Fibroblast of gingiva (primary cell): ENCODE measurements around the gene STING1.
"Not testable (repeated sequence)": the region's sequence is repeated elsewhere in the genome, so short reads cannot be mapped to it uniquely, and the experiment has no call there.

Experiments used
- DNase-seq: peaks from one replicate; pipeline ENCODE4 v3.0.0-alpha.2; 2011; ENCODE audit warnings: low read depth

Gene STING1

DNA sequence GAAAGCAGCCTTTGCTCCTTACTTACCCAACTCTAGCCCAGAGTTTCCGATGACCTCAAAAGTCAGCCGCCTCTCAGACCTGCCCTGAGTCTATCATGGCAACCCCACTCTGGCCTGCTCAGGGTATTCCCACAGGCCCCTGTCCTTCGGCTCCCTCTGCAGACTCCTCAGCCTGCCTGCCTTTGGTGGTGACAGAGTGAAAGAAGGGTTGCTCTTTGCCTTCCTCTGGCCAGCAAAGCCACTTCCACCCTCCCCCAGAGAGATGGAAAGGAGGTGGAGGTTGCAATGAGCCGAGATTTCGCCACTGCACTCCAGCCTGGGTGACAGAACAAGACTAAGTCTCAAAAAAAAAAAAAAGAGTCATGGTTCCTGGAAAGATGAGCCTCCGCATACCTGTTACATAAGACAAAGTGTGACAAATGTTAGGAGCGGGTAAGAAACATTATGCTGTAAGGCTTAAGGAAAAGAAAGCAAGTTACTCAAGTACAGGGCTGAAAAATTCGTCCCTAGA, 14.1 kb downstream of the STING1 start:
- peak; percentile 19 for DNase-seq

DNA sequence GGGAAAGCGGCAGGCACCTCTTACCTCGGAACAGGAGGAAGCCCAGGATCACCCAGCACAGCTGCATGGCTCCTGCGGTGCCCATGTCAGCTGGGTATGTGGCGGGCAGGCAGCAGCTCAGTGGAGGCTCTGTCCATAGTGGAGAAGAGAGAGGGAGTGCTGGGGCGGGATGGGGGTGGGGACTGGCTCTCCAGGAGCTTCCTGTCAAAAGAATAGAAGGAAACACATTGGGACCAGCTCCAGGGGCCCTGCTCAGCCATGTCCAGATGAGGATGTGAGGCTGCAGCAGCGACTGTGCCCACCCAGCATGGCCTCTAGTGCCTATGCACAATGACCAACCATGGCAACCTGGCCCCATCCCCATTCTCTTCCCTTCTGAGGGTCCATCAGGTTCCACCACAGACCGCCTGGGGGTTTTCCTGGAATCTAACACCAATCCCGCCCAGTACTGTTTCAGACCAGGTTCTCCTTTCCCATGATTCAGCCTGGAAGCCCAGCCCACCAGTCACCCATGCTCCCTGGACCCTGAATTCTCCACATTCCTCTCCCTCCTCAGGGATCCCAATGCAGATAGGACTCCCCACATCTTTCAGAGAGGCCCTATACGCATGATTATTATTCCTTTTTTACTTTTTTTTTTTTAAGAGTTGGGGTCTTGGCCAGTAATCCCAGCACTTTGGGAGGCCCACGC, 19.8 kb downstream of the STING1 start, which contains the start of gene ECSCR:
ECSCR (minus strand) TSS at position 158 of the 691 bp plus-strand sequence; CDS start at position 85, 73 bp downstream.
- no peak for DNase-seq

DNA sequence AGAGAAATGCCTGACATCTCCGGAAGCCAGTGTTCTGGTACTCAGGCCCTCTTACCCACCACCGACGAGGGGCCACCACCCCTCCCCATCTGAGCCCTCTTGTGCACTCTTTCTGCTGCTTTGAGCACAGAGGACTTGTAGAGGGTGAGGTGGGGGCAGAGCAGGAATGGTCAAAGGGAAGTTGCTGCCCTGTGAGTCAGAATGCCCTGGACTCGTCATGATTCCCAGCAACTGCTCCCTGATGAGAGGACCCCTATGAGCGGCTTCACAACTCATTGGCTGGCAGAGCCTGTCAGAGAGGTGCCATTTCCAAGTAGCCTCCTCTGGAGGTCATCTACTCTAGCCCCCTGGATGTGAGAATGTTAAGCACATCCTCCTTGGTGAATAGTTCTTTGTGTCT, 20.9 kb downstream of the STING1 start:
- DNase-seq, result no peak

DNA sequence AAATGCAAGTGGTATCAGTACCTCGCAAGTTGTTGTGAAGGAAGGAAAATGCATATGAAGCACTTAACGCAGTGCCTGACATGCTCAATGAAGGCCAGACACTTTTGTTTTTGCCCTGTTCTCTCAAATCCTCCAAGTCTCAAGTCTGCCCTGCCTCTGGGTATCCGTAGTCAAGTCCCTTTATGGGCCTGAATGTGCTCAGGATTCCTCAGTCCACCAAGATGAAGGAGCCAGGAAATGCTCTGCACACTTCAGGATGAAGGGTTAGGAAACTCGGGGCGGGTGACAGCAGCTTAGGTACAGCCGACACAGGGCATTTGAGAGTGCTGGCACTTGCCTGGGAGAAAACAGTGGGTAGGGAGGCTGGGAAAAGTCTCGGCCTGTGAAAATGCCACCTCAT, 21.4 kb downstream of the STING1 start:
- DNase-seq, result no peak

DNA sequence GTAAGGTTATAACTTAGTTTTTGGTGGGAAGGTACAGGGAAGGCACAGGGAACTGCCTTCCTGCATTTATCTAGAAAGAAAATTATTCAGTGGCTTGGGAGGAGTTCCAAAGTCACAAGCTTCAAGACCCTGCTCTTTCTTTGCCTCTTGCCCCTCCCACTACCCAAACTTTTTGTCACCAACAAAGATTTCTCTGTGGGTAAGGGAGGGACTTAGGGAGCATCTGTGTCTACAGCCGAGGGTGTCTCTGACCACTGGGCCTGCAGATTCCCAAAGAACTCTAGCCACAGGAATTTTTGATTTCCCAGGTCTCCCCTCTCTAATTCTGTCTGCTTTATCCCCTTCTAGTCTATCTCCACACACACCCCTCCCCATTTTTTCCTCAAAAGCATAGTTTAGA, 22.1 kb downstream of the STING1 start:
- DNase-seq, result no peak

DNA sequence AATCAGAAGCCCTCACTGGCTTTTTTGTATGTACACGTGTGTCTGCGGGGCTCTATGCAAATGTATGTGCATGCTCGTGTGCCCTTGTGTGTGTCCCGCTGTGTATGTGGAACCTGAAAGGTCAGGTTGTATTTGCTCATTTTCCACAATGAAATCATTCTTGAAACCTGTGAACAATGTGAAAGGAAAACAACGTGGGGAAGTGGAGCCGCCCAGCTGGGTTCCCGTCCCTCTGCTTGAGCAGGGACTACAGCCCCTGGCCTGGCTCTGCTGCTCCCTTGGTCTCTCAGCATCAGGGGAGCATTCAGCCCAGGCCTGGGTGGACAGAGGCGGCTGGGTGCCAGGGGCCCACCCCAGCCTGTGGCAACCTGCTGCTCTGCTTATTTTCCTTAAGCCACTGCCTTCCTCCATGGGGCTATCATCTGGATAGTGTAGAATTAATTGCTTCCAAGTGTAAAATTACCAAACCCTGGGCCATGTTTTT, 23.1 kb downstream of the STING1 start:
- no peak for DNase-seq

DNA sequence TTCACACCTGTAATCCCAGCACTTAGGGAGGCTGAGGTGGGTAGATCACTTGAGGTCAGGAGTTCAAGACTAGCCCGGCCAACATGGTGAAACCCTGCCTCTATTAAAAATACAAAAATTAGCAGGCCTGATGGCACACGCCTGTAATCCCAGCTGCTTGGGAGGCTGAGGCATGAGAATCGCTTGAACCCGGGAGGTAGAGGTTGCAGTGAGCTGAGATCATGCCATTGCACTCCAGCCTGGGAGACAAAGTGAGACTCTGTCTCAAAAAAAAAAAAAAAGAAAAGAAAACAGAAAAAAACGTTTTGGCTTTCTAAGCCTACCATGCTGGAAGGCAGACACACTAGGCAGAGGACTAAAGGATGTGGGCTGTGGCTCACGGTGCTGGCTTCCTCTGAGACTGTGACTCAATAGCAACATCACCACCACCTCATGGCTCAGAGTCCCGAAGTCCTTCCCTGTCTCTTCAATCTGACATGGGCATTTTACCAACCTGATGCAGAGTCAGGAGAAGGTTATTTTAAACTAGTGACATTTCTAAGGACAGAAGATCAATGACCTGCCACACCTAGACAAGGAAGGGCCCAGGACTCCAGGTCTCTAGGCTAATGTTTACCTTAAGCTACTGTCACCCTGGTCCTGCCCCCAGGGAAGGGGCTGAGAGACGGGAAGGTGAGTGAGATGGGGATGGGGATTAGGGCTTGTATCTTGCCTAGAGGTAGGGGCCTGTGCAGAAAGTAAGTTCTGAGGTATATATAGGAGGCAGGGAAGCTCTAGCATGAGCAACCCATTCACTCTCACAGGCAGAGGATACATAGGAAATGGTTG, 23.8 kb downstream of the STING1 start:
- no peak for DNase-seq

DNA sequence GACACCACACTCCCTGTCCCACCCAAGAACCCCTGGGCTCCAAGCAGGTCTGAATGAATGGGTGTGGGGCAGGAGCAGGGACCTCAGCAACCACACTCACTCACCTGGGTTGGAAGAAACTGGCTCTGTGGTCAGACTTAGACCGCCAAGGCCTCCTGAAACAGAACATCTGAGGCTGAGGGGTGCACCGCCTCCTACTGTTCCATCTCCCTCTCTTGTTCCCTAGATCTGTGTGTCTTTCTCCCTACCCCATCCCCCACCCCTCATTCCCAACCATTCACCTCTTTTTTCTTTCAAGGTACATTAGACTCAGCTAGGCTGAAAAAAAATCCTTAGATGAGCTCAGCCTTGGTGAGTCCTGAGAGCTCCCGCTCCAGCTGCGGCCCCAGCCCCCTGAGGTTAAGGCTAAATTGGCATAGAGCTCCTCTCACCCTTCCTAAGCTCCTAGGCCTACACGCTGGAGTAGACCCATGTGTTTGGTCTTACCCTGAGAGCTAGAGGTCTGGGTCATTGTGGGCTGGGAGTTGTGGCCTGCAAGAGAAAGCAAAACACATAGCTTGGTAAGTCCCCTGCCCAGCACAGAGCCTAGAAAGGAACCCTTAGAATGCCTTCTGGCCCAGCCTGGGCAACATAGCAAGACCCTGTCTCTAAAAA, 24.8 kb downstream of the STING1 start:
- DNase-seq, result no peak

DNA sequence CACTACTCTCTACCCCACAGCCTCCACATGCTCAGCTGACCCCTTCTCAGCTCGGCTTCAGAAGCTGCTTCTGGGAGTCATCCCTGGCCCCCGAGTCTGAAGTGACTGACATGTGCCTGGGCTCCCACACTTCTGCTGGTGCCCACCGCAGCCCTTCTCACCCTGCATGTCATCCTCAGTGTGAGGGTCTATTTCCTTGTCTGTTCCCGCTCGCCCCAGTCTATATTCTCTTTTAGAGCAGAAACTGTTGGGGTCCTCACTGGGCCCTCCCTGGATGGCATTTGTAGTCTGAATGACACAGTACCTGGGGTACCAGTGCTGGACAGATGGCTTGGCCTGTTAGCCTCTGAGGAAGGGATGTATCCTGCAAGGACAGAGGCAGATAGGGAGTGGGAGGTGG, 25.3 kb downstream of the STING1 start:
- no peak for DNase-seq

DNA sequence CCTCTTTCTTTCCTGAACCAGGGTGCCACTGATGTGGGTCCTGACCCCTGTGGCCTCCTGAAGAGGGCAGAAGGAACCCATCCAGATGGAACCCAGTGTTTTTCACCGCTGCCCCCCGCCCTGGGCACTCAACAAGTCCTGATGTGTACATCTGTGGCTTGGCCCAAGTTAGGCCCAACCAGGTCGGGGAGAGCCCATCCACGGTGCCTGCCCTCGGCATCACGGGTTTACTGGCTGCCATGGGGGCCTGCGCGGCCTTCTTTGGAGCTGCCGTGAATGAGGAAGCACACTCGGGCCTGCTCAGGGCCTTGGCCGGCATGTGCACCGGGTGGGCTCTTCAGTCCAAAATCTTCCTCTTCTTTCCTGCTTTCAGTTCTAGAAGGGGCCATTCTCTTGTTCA, 25.8 kb downstream of the STING1 start:
- no peak for DNase-seq

DNA sequence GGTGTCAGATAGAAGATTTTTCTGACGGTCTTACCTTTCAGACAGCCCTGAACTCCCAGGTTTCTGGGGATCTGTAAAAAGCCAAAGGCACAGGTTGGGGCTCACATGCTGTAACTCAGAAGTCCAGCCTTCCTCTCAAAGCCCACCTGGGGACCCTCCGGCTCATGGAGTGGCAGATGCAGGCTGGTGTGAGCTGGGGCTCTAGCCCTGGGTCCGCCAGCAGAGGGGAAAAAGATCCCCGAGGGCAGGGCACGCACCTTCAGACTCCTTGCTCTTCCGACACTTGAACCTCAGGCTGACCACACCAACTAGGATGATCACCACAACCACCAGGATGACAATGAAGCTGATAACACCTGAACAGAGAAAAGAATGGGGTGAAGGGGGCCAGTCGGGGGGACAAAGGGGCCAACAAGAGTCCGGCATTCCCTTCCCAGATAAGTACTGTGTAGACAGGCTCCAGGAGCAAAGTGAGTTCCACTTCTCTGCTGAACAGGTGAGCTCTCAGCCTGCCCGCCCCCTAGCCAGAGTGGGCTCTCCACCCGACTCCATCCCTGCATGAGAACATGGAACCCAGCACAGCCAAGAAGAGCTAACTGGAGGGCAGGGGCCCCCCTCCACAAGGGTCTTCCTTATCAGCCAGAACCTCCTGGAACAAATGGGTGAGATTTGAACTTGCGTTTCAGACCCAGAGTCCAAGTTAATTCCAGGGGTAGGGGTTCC, 27.8 kb downstream of the STING1 start:
- no peak for DNase-seq

DNA sequence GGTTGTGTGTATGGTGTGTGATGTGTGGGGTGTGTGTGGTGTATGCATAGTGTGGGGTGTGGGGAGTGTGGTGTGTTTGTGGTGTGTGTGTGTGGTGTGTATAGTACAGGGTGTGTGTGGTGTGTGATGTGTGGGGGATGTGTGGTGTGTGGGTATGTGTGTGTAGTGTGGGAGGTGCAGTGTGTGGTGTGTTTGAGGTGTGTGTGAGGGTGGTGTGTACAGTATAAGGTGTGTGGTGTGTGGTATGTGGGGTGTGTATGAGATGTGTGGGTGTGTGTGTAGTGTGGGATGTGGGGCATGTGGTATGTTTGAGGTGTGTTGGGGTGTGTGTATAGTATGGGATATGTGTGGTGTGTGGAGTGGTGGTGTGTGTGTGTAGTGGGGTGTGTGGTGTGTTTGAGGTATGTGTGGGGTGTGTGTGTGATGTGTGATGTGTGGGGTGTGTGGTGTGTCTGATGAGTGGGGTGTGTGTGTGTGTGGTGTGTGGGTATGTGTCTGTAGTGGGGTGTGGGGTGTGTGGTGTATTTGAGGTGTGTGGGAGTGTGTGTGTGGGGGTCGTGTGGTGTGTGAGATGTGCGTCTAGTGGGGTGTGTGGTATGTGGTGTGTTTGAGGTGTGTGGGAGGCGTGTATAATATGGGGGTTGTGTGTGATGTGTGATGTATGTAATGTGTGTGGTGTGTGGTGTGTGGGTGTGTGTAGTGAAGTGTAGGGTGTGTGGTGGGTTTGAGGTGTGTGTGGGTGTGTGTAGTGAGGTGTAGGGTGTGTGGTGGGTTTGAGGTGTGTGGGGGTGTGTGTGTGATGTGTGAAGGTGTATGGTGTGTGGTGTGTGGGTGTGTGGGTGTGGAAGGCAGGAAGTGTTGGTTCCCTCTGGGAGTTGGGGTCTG, 28.6 kb downstream of the STING1 start:
- DNase-seq, result no peak

DNA sequence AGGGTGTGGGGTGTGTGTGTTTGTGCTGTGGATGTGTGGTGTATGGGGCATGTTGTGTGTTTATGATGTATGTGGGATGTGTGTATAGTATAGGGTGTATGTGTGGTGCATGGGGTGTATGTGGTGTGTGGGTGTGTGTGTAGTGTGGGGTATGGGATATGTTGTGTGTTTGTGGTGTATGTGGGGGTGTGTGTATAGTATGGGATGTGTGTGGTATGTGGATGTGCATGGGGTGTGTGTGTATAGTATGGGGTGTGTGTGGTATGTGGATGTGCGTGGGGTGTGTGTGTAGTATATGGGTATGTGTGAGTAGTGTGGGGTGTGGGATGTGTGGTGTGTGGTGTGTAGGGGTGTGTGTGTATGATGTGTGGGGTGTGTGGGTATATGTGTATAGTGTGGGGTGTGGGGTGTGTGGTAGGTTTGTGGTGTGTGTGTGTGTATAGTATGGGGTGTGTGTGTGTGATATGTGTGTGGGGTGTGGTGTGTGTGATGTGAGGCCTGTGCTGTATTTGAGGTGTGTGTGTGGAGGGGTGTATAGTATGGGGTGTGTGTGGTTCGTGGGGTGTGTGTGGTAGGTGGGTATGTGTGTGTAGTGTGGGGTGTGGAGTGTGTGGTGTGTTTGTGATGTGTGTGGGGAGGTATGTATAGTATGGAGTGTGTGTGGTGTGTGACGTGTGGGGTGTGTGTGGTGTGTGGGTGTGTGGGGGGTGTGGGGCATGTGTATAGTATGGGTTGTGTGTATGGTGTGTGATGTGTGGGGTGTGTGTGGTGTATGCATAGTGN, 30.5 kb downstream of the STING1 start:
- no peak for DNase-seq

DNA sequence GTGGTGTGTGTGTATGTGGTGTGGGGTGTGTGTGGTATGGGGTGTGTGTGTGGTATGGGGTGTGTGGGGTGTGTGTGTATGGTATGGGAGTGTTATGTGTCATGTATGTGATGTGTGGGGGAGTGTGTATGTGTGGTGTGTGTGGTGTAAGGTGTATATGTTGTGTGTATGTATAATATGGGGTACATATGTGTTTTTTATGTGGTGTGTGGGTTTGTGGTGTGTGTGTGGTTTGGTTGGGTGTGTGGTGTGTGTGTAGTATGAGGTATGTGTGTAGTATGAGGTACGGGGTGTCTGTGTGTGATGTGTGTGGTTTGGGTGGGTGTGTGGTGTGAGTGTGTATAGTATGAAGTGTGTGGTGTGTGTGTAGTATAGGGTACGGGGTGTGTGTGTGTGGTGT, 31.4 kb downstream of the STING1 start:
- no peak for DNase-seq

DNA sequence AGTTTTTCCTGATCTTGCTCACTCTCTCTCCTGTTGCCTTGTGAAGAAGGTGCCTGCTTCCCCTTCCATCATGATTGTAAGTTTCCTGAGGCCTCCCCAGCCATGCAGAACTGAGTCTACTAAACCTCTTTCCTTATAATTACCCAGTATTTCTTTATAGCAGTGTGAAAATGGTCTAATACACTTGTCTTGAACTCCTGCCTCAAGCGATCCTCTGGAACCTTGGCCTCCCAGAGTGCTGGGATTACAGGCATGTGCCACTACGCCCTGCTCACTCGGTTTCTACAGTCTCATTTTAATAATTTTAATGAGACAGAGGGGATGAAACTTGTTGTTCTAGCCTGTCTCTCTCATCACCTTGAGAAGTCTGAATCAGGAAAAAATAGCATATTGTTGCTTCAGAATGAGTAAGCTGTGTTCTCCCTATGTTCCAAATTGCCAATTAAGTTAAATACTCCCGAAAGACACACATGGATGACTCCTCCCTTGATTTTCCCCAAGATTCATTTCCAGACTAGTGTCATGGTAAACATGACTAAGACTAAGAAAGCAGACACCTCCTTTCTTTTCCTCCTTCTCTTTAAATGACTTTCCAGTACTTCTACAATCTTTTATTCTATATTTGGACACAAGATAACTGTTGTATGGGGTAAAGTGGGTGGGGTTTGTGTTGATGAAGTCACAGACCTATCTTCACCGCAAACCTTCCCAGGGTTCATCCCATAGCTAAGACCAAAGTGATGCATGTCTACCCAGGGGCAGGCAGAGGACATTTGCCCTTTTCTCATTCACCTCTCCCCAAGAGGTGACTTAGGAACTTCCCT, 35.4 kb downstream of the STING1 start:
- DNase-seq, result no peak

DNA sequence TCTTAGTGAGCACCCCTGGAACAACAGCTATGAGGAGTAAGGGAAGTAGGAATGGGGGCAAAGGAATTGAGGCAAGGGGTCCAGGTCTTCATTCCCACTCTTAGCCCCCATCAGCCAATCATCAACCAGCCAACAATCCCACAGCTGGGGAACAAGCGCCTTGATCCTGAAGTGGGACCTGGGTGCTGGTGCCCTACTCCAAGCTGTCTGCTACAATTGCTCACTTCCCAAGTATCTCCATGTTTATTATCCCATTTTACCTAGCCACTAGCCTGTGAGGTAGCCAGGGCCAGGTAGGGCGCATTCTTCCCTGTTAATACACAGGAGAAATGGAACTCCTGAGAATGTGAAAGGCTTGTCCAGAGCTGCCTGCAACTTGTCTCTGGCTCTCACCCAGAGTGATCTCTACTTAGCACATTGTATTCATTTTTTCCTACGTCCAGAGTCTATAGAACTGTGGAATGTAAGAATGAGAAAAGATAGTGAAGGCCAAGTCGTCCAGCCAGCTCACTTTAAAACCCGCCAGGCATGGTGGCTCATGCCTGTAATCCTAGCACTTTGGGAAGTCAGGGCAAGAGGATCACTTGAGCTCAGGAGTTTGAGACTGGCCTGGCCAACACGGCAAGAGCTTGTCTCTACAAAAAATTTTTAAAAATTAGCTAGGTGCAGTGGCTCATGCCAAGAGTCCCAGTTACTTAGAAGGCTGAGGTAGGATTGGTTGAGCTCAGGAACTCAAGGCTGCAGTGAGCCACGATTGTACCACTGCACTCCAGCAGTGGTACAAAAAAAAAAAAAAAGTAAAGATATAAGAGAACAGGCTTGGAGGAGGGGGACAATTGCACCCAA, 37.0 kb downstream of the STING1 start:
- peak; percentile 69 for DNase-seq

DNA sequence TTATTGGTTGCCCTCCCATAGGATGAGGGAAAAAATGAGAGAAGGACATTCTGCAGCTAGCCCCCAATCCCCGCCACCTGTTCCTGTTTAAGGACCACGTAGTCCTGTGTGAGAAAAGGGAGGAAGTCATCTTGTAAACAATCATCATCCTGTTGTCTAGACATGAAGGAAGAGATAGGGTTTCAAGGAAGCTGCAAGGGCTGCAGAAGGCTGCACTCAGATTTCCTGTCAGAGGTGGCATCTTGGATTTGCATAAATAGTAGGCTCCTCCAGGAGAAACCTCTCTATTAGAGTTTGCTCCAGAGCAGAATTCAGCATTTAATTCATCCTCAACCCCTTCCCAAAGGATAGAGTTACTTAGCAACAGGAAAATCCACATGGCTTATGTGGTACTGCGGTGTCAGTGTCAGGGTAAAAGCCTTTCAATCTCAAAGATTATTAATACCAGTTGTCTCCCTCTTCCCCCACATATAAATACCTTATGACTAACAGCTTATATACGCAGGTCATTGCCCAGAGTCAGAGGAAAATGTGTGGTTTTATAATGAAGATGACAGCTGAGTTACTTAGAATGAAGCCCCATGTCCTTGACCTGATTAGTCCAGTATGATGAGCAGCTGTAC, 38.6 kb downstream of the STING1 start:
- DNase-seq, result peak; percentile 63

DNA sequence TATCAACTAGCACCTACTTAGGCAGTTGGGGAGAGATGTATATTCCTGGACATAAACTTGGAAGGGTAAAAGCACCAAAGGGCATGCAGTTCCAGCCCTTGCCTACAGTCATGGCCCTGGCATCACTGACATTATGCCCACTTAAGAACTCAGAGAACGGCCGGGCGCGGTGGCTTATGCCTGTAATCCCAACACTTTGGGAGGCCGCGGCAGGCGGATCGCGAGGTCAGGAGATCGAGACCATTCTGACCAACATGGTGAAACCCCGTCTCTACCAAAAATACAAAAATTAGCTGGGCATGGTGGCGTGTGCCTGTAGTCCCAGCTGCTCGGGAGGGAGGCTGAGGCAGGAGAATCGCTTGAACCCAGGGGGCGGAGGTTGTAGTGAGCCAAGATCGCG, 42.1 kb downstream of the STING1 start:
- DNase-seq, result not testable (repeated sequence)
